SK-N-MC (cell line): Measurements from ENCODE around the gene WDR77.
A peak's percentile ranks its signal among the peaks of the same experiment; 100 is the strongest.

ENCODE experiments used
- DNase-seq: peaks from one replicate; pipeline ENCODE4 v3.0.0-alpha.2; 2011; ENCODE audit warnings: low read depth, low spot score
- H3K27ac ChIP-seq: fragments of 200-600 bp; sonication (generic); 2 replicates; pipeline ENCODE4 v1.5.1; 2016; ENCODE audit warnings: mixed run types
- H3K36me3 ChIP-seq: fragments of 200-600 bp; sonication (generic); 2 replicates; pipeline ENCODE4 v1.6.1; 2017; ENCODE audit warnings: antibody characterized with exemption, low read length, mixed read lengths; ENCODE audit not compliant: insufficient read depth
- H3K4me3 ChIP-seq: fragments of 200-600 bp; sonication (generic); 2 replicates; pipeline ENCODE4 v1.5.1; 2016
- H3K9ac ChIP-seq: fragments of 200-600 bp; sonication (generic); 2 replicates; pipeline ENCODE4 v1.8.0; 2017; ENCODE audit warnings: mixed run types, mixed read lengths; ENCODE audit not compliant: insufficient read length
- H3K9me3 ChIP-seq: fragments of 200-600 bp; sonication (generic); 2 replicates; pipeline ENCODE4 v1.6.1; 2017; ENCODE audit warnings: low read depth, mild to moderate bottlenecking, antibody characterized with exemption, low read length, moderate library complexity, mixed read lengths
- EZH2 ChIP-seq: fragments of 200-600 bp; sonication (generic); IDR thresholded peaks from one replicate; pipeline ENCODE4 v1.6.1; 2017; ENCODE audit warnings: antibody characterized with exemption
- FOXP2 ChIP-seq: optimal IDR thresholded peaks from 2 replicates; pipeline ENCODE3; 2011; ENCODE audit warnings: mild to moderate bottlenecking, moderate library complexity; ENCODE audit not compliant: insufficient read depth; ENCODE audit errors: extremely low read length, control extremely low read depth
- POLR2AphosphoS5 ChIP-seq: IDR thresholded peaks from 2 replicates; pipeline ENCODE4 v1.6.1; 2012; ENCODE audit warnings: mild to moderate bottlenecking, low read depth, low read length, borderline replicate concordance

The WDR77 gene

DNA sequence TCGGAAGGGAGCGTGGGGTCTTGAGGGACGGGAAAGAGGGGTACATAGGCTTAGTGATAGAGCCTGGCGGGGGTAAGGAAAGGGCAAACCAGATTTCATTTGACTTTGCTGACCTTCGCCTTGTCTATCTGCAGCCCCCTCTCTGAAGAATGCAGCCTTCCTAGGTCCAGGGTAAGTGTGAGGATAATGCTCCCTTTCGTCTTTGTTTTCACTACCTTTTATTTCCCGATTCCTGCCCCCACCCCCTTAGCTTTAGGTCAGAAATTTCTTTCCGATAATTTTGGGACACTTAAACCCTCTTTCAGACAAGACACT lies 604 bp upstream of the WDR77 start:
- H3K36me3 ChIP-seq: peaks cover 67% of the 10 kb centered on the region
- peak overlapping the region; percentile 86 for H3K27ac ChIP-seq

DNA sequence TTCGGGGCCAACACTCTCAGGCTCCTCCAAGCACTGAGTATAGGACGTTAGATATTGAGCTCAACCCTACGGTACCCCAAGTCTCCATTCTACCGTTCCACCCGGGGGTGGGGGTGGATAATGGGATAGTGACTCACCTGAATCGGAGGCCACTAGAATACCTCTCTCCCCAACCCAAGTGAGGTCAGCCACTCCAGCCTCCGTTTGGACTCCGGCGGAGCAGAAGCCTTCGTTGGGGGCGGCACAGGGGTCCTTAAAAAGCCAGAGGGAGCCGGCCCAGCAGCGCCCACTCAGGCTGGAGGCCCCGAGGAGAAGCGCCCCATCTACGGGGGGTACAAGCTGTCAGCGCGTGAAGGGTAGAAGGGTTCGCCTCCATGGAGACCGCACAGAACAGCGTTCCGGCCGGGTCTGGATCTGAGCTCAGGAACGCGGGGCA lies 556 bp downstream of the WDR77 start:
- TF ChIP-seq POLR2AphosphoS5 (no peak), FOXP2 (no peak), EZH2 (no peak)
- no peak for DNase-seq
- Histone ChIP-seq H3K9ac (peak overlapping the region; percentile 100), H3K36me3 (peaks cover 67% of the 10 kb centered on the region), H3K27ac (no peak overlapping the region), H3K9me3 (no peaks in the 10 kb centered on the region), H3K4me3 (peak overlapping the region; percentile 99)

More for the DNA sequence above, 604 bp upstream of the WDR77 start:
- Histone ChIP-seq H3K9ac (peak overlapping the region; percentile 100), H3K4me3 (peak overlapping the region; percentile 99), H3K9me3 (no peaks in the 10 kb centered on the region)
- TF ChIP-seq POLR2AphosphoS5 (no peak), FOXP2 (no peak), EZH2 (no peak)
- no peak for DNase-seq

DNA sequence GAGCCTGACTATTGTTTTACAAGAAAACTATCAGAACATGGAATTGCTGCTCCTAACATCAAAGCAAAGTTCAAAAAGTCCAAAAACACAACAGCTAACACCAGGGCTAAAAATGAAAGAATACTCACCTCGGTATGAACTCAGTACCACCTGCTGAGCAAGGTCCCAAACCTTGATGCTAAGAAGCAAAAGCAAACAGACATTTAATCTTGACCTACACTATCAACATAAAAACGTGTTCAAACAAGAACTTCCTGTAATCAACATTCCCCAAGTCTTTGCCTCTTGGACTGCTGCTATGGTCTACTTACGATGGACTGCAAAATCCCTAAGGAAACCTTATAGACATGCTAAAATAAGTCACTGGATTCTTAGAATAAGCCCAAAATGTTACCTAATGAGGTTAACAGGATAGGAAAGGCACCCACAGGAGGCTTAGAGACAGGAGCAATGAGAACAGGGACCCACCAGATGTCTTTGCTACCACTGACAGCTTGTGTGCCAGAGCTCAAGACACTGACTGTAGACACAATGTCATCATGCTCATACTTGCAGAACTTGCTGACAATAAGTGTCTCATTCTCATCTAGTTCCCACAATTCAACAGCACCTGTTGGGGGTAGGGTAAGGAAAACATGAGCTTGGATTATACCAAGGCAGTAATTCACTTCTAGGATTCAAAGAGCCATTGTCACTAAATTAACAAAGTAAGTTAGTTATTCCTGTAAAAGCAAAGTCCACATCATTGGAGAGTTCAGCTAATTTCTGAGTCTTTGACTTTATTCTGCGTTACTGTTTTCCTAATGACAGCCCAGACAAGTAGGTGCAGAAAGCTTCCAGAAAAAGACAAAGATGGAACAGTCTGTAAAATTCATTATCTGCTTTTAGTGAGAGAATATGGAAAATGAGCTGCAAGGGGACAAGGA lies 1.8 kb downstream of the WDR77 start:
- TF ChIP-seq EZH2 (no peak), FOXP2 (no peak), POLR2AphosphoS5 (no peak)
- Histone ChIP-seq H3K9ac (peak overlapping the region; percentile 100), H3K27ac (no peak overlapping the region)

DNA sequence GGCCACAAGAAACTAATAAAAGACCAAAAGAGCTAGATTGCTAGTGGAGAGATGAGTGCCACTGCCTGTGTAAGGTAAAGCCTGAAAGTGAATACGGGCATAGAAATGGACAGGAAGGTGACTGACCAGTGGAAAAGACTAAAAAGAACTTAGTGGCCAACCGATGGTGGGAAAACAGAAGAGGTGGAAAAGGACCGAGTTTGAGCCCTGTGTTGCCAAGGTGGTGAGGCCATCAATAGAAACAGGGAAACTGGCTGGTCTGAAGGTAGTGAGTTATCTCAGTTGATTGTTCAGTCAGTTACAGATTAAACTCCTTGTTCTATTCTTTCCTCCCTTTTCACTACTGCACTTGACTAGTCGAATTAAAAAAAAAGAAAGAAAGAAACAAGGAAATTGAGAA lies 2.5 kb downstream of the WDR77 start:
- TF ChIP-seq POLR2AphosphoS5: no peak
- TF ChIP-seq EZH2: no peak
- TF ChIP-seq FOXP2: no peak
- H3K27ac ChIP-seq: no peak overlapping the region
- H3K4me3 ChIP-seq: no peak overlapping the region
- H3K9ac ChIP-seq: peak overlapping the region; percentile 23
- H3K36me3 ChIP-seq: peaks cover 76% of the 10 kb centered on the region
- no peak for DNase-seq
- no peaks in the 10 kb centered on the region for H3K9me3 ChIP-seq

More for the DNA sequence above, 1.8 kb downstream of the WDR77 start:
- no peaks in the 10 kb centered on the region for H3K9me3 ChIP-seq
- peaks cover 75% of the 10 kb centered on the region for H3K36me3 ChIP-seq
- DNase-seq: no peak
- peak overlapping the region; percentile 99 for H3K4me3 ChIP-seq

DNA sequence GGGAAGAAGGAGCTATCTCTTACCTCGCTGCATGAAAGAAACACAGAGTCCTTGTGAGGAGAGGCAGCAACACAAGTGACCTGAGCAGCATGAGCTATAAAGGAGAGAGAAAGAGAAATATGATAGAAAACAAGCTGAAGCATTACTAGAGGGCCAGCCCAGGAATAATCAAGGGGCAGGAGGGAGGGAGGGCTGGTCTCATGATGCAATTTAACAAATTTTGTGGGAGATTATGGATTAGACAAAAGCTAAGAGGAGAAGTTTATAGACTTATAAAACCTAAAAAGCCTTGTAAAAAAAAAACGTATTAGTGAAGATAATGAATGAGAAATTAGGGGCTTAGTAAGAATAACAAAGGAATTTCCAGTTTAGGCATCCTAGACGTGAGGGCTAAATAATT lies 5.0 kb downstream of the WDR77 start:
- no peak overlapping the region for H3K4me3 ChIP-seq
- peak overlapping the region; percentile 14 for H3K9ac ChIP-seq
- H3K27ac ChIP-seq: no peak overlapping the region
- no peaks in the 10 kb centered on the region for H3K9me3 ChIP-seq
- DNase-seq: no peak
- peaks cover 87% of the 10 kb centered on the region for H3K36me3 ChIP-seq
- TF ChIP-seq POLR2AphosphoS5 (no peak), FOXP2 (no peak), EZH2 (no peak)

DNA sequence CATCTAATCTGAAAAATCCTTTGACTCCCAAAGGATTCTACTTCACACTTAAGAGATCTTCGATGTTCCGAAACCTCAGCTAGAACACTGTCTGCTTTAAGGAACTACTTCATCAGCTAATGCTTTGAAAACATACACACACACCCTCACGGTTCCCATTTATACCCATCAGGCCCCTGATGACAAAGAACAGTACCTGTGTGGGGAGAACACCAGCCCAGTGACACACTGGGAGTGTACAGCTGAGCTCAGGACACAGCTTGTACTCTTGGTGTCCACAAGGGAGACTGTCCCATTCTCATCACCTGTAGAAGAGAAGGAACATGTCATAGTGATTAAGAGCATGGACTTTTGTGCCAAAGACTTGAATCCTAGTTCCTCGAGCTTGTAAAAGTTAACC lies 6.6 kb downstream of the WDR77 start:
- TF ChIP-seq FOXP2: no peak
- no peak for TF ChIP-seq POLR2AphosphoS5
- no peak for TF ChIP-seq EZH2
- H3K9me3 ChIP-seq: no peaks in the 10 kb centered on the region
- no peak overlapping the region for H3K27ac ChIP-seq
- peaks cover 98% of the 10 kb centered on the region for H3K36me3 ChIP-seq
- DNase-seq: no peak
- no peak overlapping the region for H3K9ac ChIP-seq
- H3K4me3 ChIP-seq: no peak overlapping the region

DNA sequence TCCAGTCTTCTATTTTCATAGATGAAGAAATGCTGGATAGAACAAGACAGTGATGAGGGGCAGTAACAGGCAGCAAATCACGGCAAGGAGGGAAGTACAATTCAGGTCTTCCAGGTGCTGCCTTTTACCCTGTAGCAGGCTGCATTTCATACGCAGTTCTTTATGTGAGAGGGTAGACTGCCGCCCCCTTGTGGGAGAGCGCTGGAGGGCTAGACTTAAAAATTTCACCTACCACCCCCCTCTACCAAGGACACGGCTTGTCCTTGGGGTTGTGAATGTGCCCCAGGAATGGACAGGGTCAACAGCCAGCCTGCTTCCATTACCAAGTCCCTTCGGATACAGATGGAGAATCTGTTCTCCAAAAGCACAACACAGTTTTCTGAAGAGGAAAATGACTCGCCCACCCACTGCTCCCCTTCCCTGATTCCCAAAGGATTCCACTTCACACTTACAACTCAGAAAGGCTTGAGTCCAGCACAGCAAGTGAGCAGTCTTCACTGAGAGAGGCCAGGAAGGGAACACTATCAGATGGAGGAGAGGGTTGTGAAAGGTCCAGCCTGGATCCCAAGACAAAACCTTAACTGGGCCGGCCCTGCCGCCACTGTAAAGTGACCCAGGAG lies 7.4 kb downstream of the WDR77 start:
- Histone ChIP-seq H3K4me3 (no peak overlapping the region), H3K9ac (no peak overlapping the region), H3K27ac (no peak overlapping the region), H3K36me3 (peaks cover 90% of the 10 kb centered on the region), H3K9me3 (no peaks in the 10 kb centered on the region)
- no peak for DNase-seq
- no peak for TF ChIP-seq FOXP2
- TF ChIP-seq EZH2: no peak
- TF ChIP-seq POLR2AphosphoS5: no peak
